ENCODE results near the gene BLOC1S4.

The BLOC1S4 gene

DNA sequence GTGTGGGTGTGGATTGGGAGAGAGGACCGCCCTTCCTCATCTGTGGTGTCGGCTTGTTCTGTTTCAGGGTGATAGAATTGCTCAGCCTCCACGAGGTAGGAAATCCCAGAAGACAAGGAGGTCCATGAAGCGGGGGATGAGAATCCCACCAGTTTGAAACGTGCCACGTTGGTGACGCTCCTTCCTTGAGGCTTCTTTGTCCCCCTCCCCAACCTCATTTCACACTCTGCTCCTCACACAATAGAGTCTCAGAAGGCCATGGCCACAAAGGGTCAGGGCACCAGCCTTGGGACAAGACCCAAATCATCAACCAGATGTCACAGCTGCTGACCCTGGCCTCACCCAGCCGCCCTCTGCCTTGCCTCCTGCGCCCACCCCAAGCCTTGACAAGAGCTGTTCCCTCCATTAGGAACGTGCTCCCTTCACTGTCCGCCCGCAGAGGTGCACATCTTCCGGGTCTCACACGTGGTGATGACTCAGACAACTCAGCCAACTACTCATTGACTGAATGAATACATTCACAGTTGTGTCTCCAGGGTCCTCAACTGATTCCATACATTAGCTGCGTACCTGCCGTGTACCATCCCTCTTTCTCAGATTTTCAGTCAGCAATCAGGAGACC is 18.3 kb downstream of the BLOC1S4 start:
- Histone ChIP-seq H3K4me2 (ENCODE audit: low read depth, low read length, poor library complexity, severe bottlenecking) (no peak overlapping the region), H3K36me3 (ENCODE audit: low read length) (no peaks in the 10 kb centered on the region), H3K79me2 (ENCODE audit: insufficient read depth, low read length) (no peaks in the 10 kb centered on the region), H2AFZ (ENCODE audit: low read depth, low read length, severe bottlenecking) (no peak overlapping the region), H3K9me3 (ENCODE audit: insufficient read depth, low read length) (no peaks in the 10 kb centered on the region), H3K9me2 (replicated peaks; ENCODE audit: insufficient read depth, low read length) (no peaks in the 10 kb centered on the region), H3K4me3 (ENCODE audit: insufficient read depth, low read length, poor library complexity, severe bottlenecking) (no peak overlapping the region), H4K20me1 (ENCODE audit: low read depth, low read length) (no peaks in the 10 kb centered on the region), H3K27me3 (ENCODE audit: low read length) (no peaks in the 10 kb centered on the region), H3F3A (ENCODE audit: insufficient read depth) (no peaks in the 10 kb centered on the region), H3K9ac (ENCODE audit: low read length) (no peak overlapping the region), H3K27ac (ENCODE audit: low read depth, low read length) (no peak overlapping the region)
- TF ChIP-seq EZH2phosphoT487 (conservative IDR thresholded peaks at IDR 0.05; ENCODE audit: low read length) = no peak
- TF ChIP-seq, protein P1, sequence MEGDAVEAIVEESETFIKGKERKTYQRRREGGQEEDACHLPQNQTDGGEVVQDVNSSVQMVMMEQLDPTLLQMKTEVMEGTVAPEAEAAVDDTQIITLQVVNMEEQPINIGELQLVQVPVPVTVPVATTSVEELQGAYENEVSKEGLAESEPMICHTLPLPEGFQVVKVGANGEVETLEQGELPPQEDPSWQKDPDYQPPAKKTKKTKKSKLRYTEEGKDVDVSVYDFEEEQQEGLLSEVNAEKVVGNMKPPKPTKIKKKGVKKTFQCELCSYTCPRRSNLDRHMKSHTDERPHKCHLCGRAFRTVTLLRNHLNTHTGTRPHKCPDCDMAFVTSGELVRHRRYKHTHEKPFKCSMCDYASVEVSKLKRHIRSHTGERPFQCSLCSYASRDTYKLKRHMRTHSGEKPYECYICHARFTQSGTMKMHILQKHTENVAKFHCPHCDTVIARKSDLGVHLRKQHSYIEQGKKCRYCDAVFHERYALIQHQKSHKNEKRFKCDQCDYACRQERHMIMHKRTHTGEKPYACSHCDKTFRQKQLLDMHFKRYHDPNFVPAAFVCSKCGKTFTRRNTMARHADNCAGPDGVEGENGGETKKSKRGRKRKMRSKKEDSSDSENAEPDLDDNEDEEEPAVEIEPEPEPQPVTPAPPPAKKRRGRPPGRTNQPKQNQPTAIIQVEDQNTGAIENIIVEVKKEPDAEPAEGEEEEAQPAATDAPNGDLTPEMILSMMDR (IDR thresholded peaks at IDR 0.05; ENCODE audit: insufficient read depth, low read length, poor library complexity, severe bottlenecking) = no peak

DNA sequence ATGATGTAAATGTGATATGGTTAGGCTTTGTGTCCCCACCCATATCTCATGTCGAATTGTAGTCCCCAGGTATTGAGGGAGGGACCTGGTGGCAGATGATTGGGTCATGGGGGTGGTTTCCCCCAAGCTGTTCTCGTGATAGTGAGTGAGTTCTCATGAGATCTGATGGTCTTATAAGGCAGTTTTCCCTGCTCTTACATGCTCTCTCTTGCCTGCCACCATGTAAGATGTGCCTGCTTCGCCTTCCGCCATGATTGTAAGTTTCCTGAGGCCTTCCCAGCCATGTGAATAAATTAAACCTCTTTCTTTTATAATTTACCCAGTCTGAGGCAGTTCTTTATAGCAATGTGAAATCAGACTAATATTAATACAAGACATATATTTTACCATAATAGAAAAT is 23.9 kb downstream of the BLOC1S4 start:
- Histone ChIP-seq H3K4me2 (ENCODE audit: low read depth, low read length, poor library complexity, severe bottlenecking) (no peak overlapping the region), H3K27me3 (ENCODE audit: low read length) (no peaks in the 10 kb centered on the region), H3K9me2 (replicated peaks; ENCODE audit: insufficient read depth, low read length) (no peaks in the 10 kb centered on the region), H3K36me3 (ENCODE audit: low read length) (no peaks in the 10 kb centered on the region), H3K9me3 (ENCODE audit: insufficient read depth, low read length) (no peaks in the 10 kb centered on the region), H2AFZ (ENCODE audit: low read depth, low read length, severe bottlenecking) (no peak overlapping the region), H3F3A (ENCODE audit: insufficient read depth) (no peaks in the 10 kb centered on the region), H3K4me3 (ENCODE audit: insufficient read depth, low read length, poor library complexity, severe bottlenecking) (no peak overlapping the region), H4K20me1 (ENCODE audit: low read depth, low read length) (no peaks in the 10 kb centered on the region), H3K27ac (ENCODE audit: low read depth, low read length) (no peak overlapping the region), H3K79me2 (ENCODE audit: insufficient read depth, low read length) (no peaks in the 10 kb centered on the region), H3K9ac (ENCODE audit: low read length) (no peak overlapping the region)
- TF ChIP-seq EZH2phosphoT487 (conservative IDR thresholded peaks at IDR 0.05; ENCODE audit: low read length) = no peak
- TF ChIP-seq, protein P1 (IDR thresholded peaks at IDR 0.05; ENCODE audit: insufficient read depth, low read length, poor library complexity, severe bottlenecking) = no peak

DNA sequence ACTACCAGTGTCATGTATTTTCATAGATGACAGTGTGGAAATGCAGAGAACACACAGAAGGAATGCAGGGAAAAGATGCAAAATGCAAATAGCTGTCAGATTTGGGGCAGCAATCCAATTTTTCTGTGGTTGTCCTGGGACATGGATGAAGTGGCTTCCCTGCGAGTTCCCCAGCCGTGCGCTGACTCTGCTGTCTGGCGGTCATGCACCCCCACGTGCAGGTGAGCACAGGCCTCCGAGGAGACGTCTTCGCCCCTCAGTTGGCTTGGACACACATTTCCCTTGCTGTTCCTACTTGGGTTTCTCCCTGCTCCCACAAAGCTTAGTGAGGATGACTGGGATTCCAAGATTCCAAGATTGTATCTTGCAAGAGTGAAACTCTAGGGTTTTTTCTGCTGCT is 24.4 kb downstream of the BLOC1S4 start:
- H3K9me3 ChIP-seq (ENCODE audit: insufficient read depth, low read length) = no peaks in the 10 kb centered on the region
- H3K79me2 ChIP-seq (ENCODE audit: insufficient read depth, low read length) = no peaks in the 10 kb centered on the region
- H3K4me2 ChIP-seq (ENCODE audit: low read depth, low read length, poor library complexity, severe bottlenecking) = no peak overlapping the region
- H3K9me2 ChIP-seq (replicated peaks; ENCODE audit: insufficient read depth, low read length) = no peaks in the 10 kb centered on the region
- no peaks in the 10 kb centered on the region for H3F3A ChIP-seq (ENCODE audit: insufficient read depth)
- no peaks in the 10 kb centered on the region for H4K20me1 ChIP-seq (ENCODE audit: low read depth, low read length)
- H3K27me3 ChIP-seq (ENCODE audit: low read length) = no peaks in the 10 kb centered on the region
- H3K4me3 ChIP-seq (ENCODE audit: insufficient read depth, low read length, poor library complexity, severe bottlenecking) = no peak overlapping the region
- no peak overlapping the region for H2AFZ ChIP-seq (ENCODE audit: low read depth, low read length, severe bottlenecking)
- no peak overlapping the region for H3K9ac ChIP-seq (ENCODE audit: low read length)
- H3K27ac ChIP-seq (ENCODE audit: low read depth, low read length) = no peak overlapping the region
- TF ChIP-seq EZH2phosphoT487 (conservative IDR thresholded peaks at IDR 0.05; ENCODE audit: low read length) = no peak
- TF ChIP-seq, protein P1 (IDR thresholded peaks at IDR 0.05; ENCODE audit: insufficient read depth, low read length, poor library complexity, severe bottlenecking) = no peak
- H3K36me3 ChIP-seq (ENCODE audit: low read length) = no peaks in the 10 kb centered on the region

Data from SU-DHL-6 (cell line).